Measurements from ENCODE around the gene RNF141. TPM values are rescaled to one million over a fixed set of nuclear protein-coding genes. Genes with fewer than 3 reads are reported as not detected.

The RNF141 gene
- total and polyA plus RNA-seq, 10 of the 15 experiments (the other 5 are each of a cell fraction or from before 2014, with no cell fraction given) = 7.6 to 36.8 (median 13.6) TPM

GRCh38 chr11:10539339-10539738 lies 1.6 kb downstream of the RNF141 start:
- POLR2A ChIA-PET = no interaction called here
- Histone ChIP-seq H3K9me3 (replicated peaks; ENCODE audit: control insufficient read depth, insufficient read depth, low read length) (no peaks in the 10 kb centered on the region; the same call in 2 of the 3 replicates), H3K4me2 (ENCODE audit: control insufficient read depth, insufficient read depth) (no peak overlapping the region), H2AFZ (ENCODE audit: control insufficient read depth, low read depth, low read length) (no peak overlapping the region), H3K4me1 (ENCODE audit: control insufficient read depth, insufficient read depth, low read length) (peaks cover 5% of the 10 kb centered on the region), H3K9ac (ENCODE audit: control insufficient read depth, insufficient read depth, low read length) (no peak overlapping the region), H3K27ac (ENCODE audit: control insufficient read depth, insufficient read depth) (no peak overlapping the region), H4K20me1 (ENCODE audit: control insufficient read depth, insufficient read depth) (no peaks in the 10 kb centered on the region), H3K36me3 (ENCODE audit: control insufficient read depth in 2 of 2, insufficient read depth in 2 of 2, low read length in 1 of 2) (no peaks in the 10 kb centered on the region), H3K79me2 (ENCODE audit: control insufficient read depth, insufficient read depth, low read length) (no peaks in the 10 kb centered on the region), H3K4me3 (no peak overlapping the region), H3K27me3 (replicated peaks in 1 of 2; ENCODE audit: control insufficient read depth in 2 of 2, insufficient read depth in 2 of 2, low read length in 1 of 2) (peaks cover 0 to 5% of the 10 kb centered on the region in 2 experiments; a peak in 1 of 4 replicates)
- no peak for TF ChIP-seq CTCF (IDR thresholded peaks at IDR 0.05 in 2 of 3, conservative IDR thresholded peaks at IDR 0.05 in 1 of 3; ENCODE audit: control insufficient read depth in 2 of 3, extremely low read depth in 1 of 3, insufficient read depth in 1 of 3, low read depth in 3 of 3, low read length in 3 of 3)
- no peak for TF ChIP-seq SREBF1 (IDR thresholded peaks at IDR 0.05; ENCODE audit: low read length)
- TF ChIP-seq FOXK2 (IDR thresholded peaks at IDR 0.05) = no peak
- TF ChIP-seq IKZF2 (IDR thresholded peaks at IDR 0.05) = no peak
- TF ChIP-seq POLR2AphosphoS2 (IDR thresholded peaks at IDR 0.05; ENCODE audit: low read depth, low read length) = no peak
- TF ChIP-seq NKRF (conservative IDR thresholded peaks at IDR 0.05) = no peak
- no peak for TF ChIP-seq TBL1XR1 (IDR thresholded peaks at IDR 0.05; ENCODE audit: low read depth, low read length)
- no peak for TF ChIP-seq TAF1 (IDR thresholded peaks at IDR 0.05; ENCODE audit: borderline replicate concordance, low read depth, low read length)
- TF ChIP-seq BACH1 (IDR thresholded peaks at IDR 0.05; ENCODE audit: borderline replicate concordance) = no peak
- TF ChIP-seq MEF2B (IDR thresholded peaks at IDR 0.05; ENCODE audit: partially characterized antibody, poor library complexity, severe bottlenecking) = no peak
- no peak for TF ChIP-seq SMC3 (IDR thresholded peaks at IDR 0.05; ENCODE audit: borderline replicate concordance, low read length)
- no peak for TF ChIP-seq ZNF384 (IDR thresholded peaks at IDR 0.05; ENCODE audit: borderline replicate concordance, low read depth, low read length)
- TF ChIP-seq IRF4 (IDR thresholded peaks at IDR 0.05; ENCODE audit: low read depth, low read length) = no peak
- no peak for TF ChIP-seq SMAD5 (IDR thresholded peaks at IDR 0.05; ENCODE audit: low read depth)
- TF ChIP-seq ZBTB4 (CRISPR knock-in tag; IDR thresholded peaks at IDR 0.05) = no peak
- no peak for TF ChIP-seq MXI1 (IDR thresholded peaks at IDR 0.05; ENCODE audit: low read depth, low read length)
- no peak for TF ChIP-seq EGR1 (IDR thresholded peaks at IDR 0.05; ENCODE audit: borderline replicate concordance in 1 of 2, low read depth in 2 of 2, low read length in 2 of 2)
- ATAC-seq = no peak
- CTCF ChIA-PET = interaction anchor here (1.7 to 3.5 kb wide), 5 partner anchors 19 to 123 kb away, joined by 9 to 36 read pairs (median 15); partner anchors contain the start of gene AMPD3
- FAIRE-seq = no peak
- in situ Hi-C loops (cut with MboI) = no loop called here
- RAD21 ChIA-PET (ENCODE audit: unreplicated experiment) = interaction anchor here (1.7 to 2.6 kb wide), 3 partner anchors 11 to 125 kb away, joined by 7 to 21 read pairs (median 8); no protein-coding TSS in a partner anchor
- SMC1A ChIA-PET (ENCODE audit: uncharacterized antibody, unreplicated experiment) = interaction anchor here (1.2 to 4.9 kb wide), 5 partner anchors 18 to 125 kb away, joined by 3 to 25 read pairs (median 9); no protein-coding TSS in a partner anchor
- no peak for DNase-seq (ENCODE audit: low read depth, low spot score)
- BruUV-seq (replicated peaks) = no TSS peak
- intact Hi-C loops (cut with micrococcal nuclease; ENCODE audit: unreplicated experiment) = no loop called here

Measured in GM12878 (cell line).